Stomach smooth muscle (tissue), 2 donors: ENCODE data around the gene CLN5.

ENCODE experiments used
- H3K27ac ChIP-seq: one replicate; pipeline ENCODE4 v1.7.0; 2013; ENCODE audit warnings: mild to moderate bottlenecking, low read length, inconsistent platforms
- H3K27me3 ChIP-seq, 2 donors: one replicate each; pipeline ENCODE4 v1.7.0; 2013; ENCODE audit warnings: low read length in 2 of 2; ENCODE audit not compliant: insufficient read depth in 2 of 2, control insufficient read depth in 1 of 2
- H3K36me3 ChIP-seq, 2 donors: one replicate each; pipeline ENCODE4 v1.7.0; 2013; ENCODE audit warnings: low read length in 2 of 2; ENCODE audit not compliant: control insufficient read depth in 2 of 2, insufficient read depth in 2 of 2
- H3K4me1 ChIP-seq: one replicate; pipeline ENCODE4 v1.7.0; 2013; ENCODE audit warnings: low read length; ENCODE audit not compliant: control insufficient read depth, insufficient read depth
- H3K4me3 ChIP-seq, 2 donors: one replicate each; pipeline ENCODE4 v1.7.0; 2013; ENCODE audit warnings: low read length in 2 of 2
- H3K9ac ChIP-seq, 2 donors: one replicate each; pipeline ENCODE4 v1.7.0; 2013; ENCODE audit warnings: low read length in 2 of 2, mild to moderate bottlenecking in 1 of 2
- H3K9me3 ChIP-seq, 2 donors: one replicate each; pipeline ENCODE4 v1.7.0; 2013; ENCODE audit warnings: low read length in 2 of 2; ENCODE audit not compliant: control insufficient read depth in 2 of 2
- donor health status: healthy.
- donor health status: Pancreatic carcinoma.

The CLN5 gene

GRCh38 chr13:76991796-76992547 is at the start of gene CLN5:
Gene CLN5 (plus strand): TSS chr13:76992081. CDS start chr13:76992099, 18 bp downstream.
- peak within 1 kb of the TSS; percentile 88 to 96 for H3K9ac ChIP-seq
- H3K9me3 ChIP-seq = no peaks in the 10 kb centered on the region
- H3K27me3 ChIP-seq = no peaks in the 10 kb centered on the region
- H3K4me1 ChIP-seq = peaks cover 14% of the 10 kb centered on the region
- peaks cover 0 to 7% of the 10 kb centered on the region in 2 donors for H3K36me3 ChIP-seq
- H3K4me3 ChIP-seq = peak within 1 kb of the TSS; percentile 72 to 94
- H3K27ac ChIP-seq = peak within 1 kb of the TSS; percentile 93

- no peaks in the 10 kb centered on the region for H3K27me3 ChIP-seq
- H3K36me3 ChIP-seq = no peaks in the 10 kb centered on the region
- H3K27ac ChIP-seq = no peak overlapping the region
- peaks cover 0 to 2% of the 10 kb centered on the region in 2 donors for H3K9me3 ChIP-seq
- H3K9ac ChIP-seq = no peak overlapping the region
- no peak overlapping the region for H3K4me3 ChIP-seq
- no peaks in the 10 kb centered on the region for H3K4me1 ChIP-seq
These were observed 49.5 kb upstream of the CLN5 start for GRCh38 chr13:76942363-76942762.

GRCh38 chr13:76943646-76944045 is 48.2 kb upstream of the CLN5 start:
- Histone ChIP-seq H3K4me1 (no peaks in the 10 kb centered on the region), H3K9me3 (no peaks in the 10 kb centered on the region), H3K4me3 (no peak overlapping the region), H3K9ac (no peak overlapping the region), H3K27me3 (no peaks in the 10 kb centered on the region), H3K27ac (no peak overlapping the region), H3K36me3 (no peaks in the 10 kb centered on the region)

GRCh38 chr13:76944456-76944855 is 47.4 kb upstream of the CLN5 start:
- no peaks in the 10 kb centered on the region for H3K4me1 ChIP-seq
- no peak overlapping the region for H3K27ac ChIP-seq
- H3K36me3 ChIP-seq = no peaks in the 10 kb centered on the region
- no peaks in the 10 kb centered on the region for H3K27me3 ChIP-seq
- no peak overlapping the region for H3K9ac ChIP-seq
- no peaks in the 10 kb centered on the region for H3K9me3 ChIP-seq
- H3K4me3 ChIP-seq = no peak overlapping the region

- Histone ChIP-seq H3K4me3 (no peak within 1 kb of the TSS), H3K9me3 (no peaks in the 10 kb centered on the region), H3K27ac (no peak within 1 kb of the TSS), H3K4me1 (no peaks in the 10 kb centered on the region), H3K36me3 (no peaks in the 10 kb centered on the region), H3K27me3 (peaks cover 0 to 2% of the 10 kb centered on the region in 2 donors), H3K9ac (no peak within 1 kb of the TSS)
These were observed 43.7 kb upstream of the CLN5 start, which contains the start of gene ACOD1 for GRCh38 chr13:76948149-76948548. Gene ACOD1 (plus strand): TSS chr13:76948511. CDS start chr13:76948559, 48 bp downstream.

GRCh38 chr13:76950101-76950500 is 41.8 kb upstream of the CLN5 start:
- no peak overlapping the region for H3K9ac ChIP-seq
- no peaks in the 10 kb centered on the region for H3K36me3 ChIP-seq
- no peaks in the 10 kb centered on the region for H3K4me1 ChIP-seq
- no peak overlapping the region for H3K4me3 ChIP-seq
- H3K27me3 ChIP-seq = peaks cover 0 to 2% of the 10 kb centered on the region in 2 donors
- H3K9me3 ChIP-seq = no peaks in the 10 kb centered on the region
- no peak overlapping the region for H3K27ac ChIP-seq

GRCh38 chr13:76953968-76954367 is 37.9 kb upstream of the CLN5 start:
- Histone ChIP-seq H3K4me1 (no peaks in the 10 kb centered on the region), H3K9me3 (peaks cover 0 to 2% of the 10 kb centered on the region in 2 donors), H3K9ac (no peak overlapping the region), H3K27ac (no peak overlapping the region), H3K4me3 (no peak overlapping the region), H3K27me3 (peaks cover 0 to 4% of the 10 kb centered on the region in 2 donors), H3K36me3 (no peaks in the 10 kb centered on the region)

GRCh38 chr13:76954538-76954937 is 37.3 kb upstream of the CLN5 start:
- Histone ChIP-seq H3K36me3 (no peaks in the 10 kb centered on the region), H3K4me1 (no peaks in the 10 kb centered on the region), H3K4me3 (no peak overlapping the region), H3K9me3 (peaks cover under 1 to 4% of the 10 kb centered on the region in 2 donors), H3K27me3 (peaks cover 0 to 4% of the 10 kb centered on the region in 2 donors), H3K9ac (no peak overlapping the region), H3K27ac (no peak overlapping the region)

GRCh38 chr13:76955193-76955592 is 36.7 kb upstream of the CLN5 start:
- Histone ChIP-seq H3K4me1 (no peaks in the 10 kb centered on the region), H3K27me3 (peaks cover 0 to 4% of the 10 kb centered on the region in 2 donors), H3K9ac (no peak overlapping the region), H3K4me3 (no peak overlapping the region), H3K36me3 (no peaks in the 10 kb centered on the region), H3K9me3 (peaks cover 4 to 5% of the 10 kb centered on the region in 2 donors), H3K27ac (no peak overlapping the region)

GRCh38 chr13:76955661-76956060 is 36.2 kb upstream of the CLN5 start:
- H3K27me3 ChIP-seq = peaks cover 0 to 4% of the 10 kb centered on the region in 2 donors
- H3K36me3 ChIP-seq = no peaks in the 10 kb centered on the region
- H3K4me3 ChIP-seq = no peak overlapping the region
- peaks cover 5 to 7% of the 10 kb centered on the region in 2 donors for H3K9me3 ChIP-seq
- H3K9ac ChIP-seq = no peak overlapping the region
- H3K27ac ChIP-seq = no peak overlapping the region
- H3K4me1 ChIP-seq = no peaks in the 10 kb centered on the region

- H3K9ac ChIP-seq = no peak overlapping the region
- H3K9me3 ChIP-seq = peaks cover 5 to 9% of the 10 kb centered on the region in 2 donors
- H3K27me3 ChIP-seq = peaks cover 0 to 2% of the 10 kb centered on the region in 2 donors
- H3K4me3 ChIP-seq = no peak overlapping the region
- no peaks in the 10 kb centered on the region for H3K36me3 ChIP-seq
- H3K27ac ChIP-seq = no peak overlapping the region
- H3K4me1 ChIP-seq = no peaks in the 10 kb centered on the region
These were observed 32.9 kb upstream of the CLN5 start for GRCh38 chr13:76958841-76959432.
